Measurements from ENCODE around the gene ZNF341. TPM values are rescaled to one million over a fixed set of nuclear protein-coding genes. Genes with fewer than 3 reads are reported as not detected.

Gene ZNF341
- total and polyA plus RNA-seq, 2 experiments from 2014 or later = 2.3 to 2.8 TPM

DNA sequence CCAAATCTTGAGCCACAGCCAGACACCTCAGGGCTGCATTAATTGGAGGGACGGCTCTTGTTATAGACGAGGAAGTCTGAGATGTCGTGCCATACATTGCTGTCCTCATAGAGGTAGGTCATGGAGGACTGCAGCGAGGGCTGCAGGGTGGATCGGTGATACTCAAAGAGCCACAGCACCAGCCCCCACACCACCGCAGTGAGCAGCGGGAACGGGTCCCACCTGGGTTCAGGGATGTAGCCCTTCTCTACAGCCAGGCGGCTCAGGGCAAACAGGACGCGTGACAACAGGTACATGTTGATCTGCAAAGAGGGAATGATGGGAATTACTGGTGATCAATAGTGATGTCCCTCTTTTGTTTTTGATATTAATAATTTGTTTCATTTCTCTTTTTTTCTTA lies 24.1 kb upstream of the ZNF341 start:
- Histone ChIP-seq H3K9me2 (ENCODE audit: insufficient read depth) (no peaks in the 10 kb centered on the region), H2AFZ (no peak overlapping the region), H3K4me2 (ENCODE audit: unreplicated experiment) (no peak overlapping the region), H3K4me1 (ENCODE audit: insufficient read depth) (no peaks in the 10 kb centered on the region), H3K4me3 (no peak overlapping the region), H3K36me3 (ENCODE audit: low read depth) (no peaks in the 10 kb centered on the region), H3K27me3 (replicated peaks; ENCODE audit: insufficient read depth) (no peaks in the 10 kb centered on the region), H4K20me1 (ENCODE audit: insufficient read depth) (no peaks in the 10 kb centered on the region), H3K9ac (no peak overlapping the region), H3K9me3 (ENCODE audit: low read depth) (no peaks in the 10 kb centered on the region), H3K27ac (no peak overlapping the region), H3K79me2 (ENCODE audit: insufficient read depth) (no peaks in the 10 kb centered on the region), H3F3A (ENCODE audit: insufficient read depth) (no peaks in the 10 kb centered on the region)
- 89% methylated on average over 11 of the region's 11 CpGs for WGBS, 2 experiments (ENCODE audit: low coverage in 1 of 2, low lambda C conversion rate in 2 of 2, missing lambda C conversion rate in 2 of 2)
- in situ Hi-C loops (cut with MboI) = no loop called here
- TF ChIP-seq EZH2phosphoT487 (IDR thresholded peaks at IDR 0.05; ENCODE audit: insufficient read depth, low read depth) (no peak), EZH2 (IDR thresholded peaks at IDR 0.05; ENCODE audit: insufficient read depth, poor library complexity, severe bottlenecking) (no peak)
- no peak for DNase-seq

DNA sequence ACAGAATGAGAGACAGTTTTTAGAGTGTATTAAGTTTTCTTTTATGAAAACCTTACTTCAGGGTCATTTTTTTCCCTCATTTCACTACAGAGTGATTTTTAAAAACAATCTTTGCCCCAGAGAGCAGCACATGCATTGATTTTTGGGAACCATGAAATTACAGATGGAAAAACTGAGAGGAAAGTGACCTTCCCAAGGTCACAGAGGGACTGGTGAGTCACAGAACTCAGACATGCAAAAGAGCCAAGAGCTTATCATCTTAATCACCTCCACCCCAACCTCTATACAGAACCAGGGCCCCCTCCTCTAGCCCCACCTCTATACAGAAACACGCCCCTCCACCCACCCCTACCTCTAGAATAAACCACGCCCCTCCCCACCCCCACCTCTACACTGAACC lies 22.4 kb upstream of the ZNF341 start:
- Histone ChIP-seq H3K4me3 (no peak overlapping the region), H3K27me3 (replicated peaks; ENCODE audit: insufficient read depth) (no peaks in the 10 kb centered on the region), H3K27ac (no peak overlapping the region), H3K9ac (no peak overlapping the region), H3K4me1 (ENCODE audit: insufficient read depth) (no peaks in the 10 kb centered on the region), H4K20me1 (ENCODE audit: insufficient read depth) (no peaks in the 10 kb centered on the region), H3K4me2 (ENCODE audit: unreplicated experiment) (no peak overlapping the region), H3K9me2 (ENCODE audit: insufficient read depth) (no peaks in the 10 kb centered on the region), H2AFZ (no peak overlapping the region), H3K36me3 (ENCODE audit: low read depth) (no peaks in the 10 kb centered on the region), H3K9me3 (ENCODE audit: low read depth) (no peaks in the 10 kb centered on the region), H3F3A (ENCODE audit: insufficient read depth) (no peaks in the 10 kb centered on the region), H3K79me2 (ENCODE audit: insufficient read depth) (no peaks in the 10 kb centered on the region)
- WGBS, 2 experiments (ENCODE audit: low coverage in 1 of 2, low lambda C conversion rate in 2 of 2, missing lambda C conversion rate in 2 of 2) = 85% methylated on average over 2 of the region's 2 CpGs; no CpG with 5 or more reads in 1 of the 2 experiments
- in situ Hi-C loops (cut with MboI) = no loop called here
- DNase-seq = peak; percentile 40
- TF ChIP-seq EZH2phosphoT487 (IDR thresholded peaks at IDR 0.05; ENCODE audit: insufficient read depth, low read depth) (no peak), EZH2 (IDR thresholded peaks at IDR 0.05; ENCODE audit: insufficient read depth, poor library complexity, severe bottlenecking) (no peak)

DNA sequence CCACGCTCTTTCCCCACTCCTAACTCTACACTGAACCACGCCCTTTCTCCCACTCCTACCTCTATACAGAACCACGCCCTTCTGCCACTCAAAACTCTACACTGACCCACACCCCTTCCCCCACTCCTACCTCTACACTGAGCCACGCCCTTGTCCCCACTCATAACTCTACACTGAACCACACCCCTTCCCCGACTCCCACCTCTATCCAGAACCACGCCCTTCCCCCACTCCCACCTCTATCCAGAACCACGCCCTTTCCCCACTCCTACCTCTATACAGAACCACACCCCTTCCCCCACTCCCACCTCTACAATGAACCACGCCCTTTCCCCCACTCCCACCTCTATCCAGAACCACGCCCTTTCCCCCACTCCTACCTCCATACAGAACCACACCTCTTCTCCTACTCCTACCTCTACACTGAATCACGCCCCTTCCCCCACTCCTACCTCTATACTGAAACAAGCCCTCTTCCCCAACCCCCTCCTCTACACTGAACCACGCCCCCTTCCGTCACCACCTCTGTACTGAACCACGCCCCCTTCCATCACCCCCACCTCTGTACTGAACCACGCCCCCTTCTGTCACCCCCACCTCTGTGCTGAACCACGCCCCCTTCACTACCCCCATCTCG lies 21.8 kb upstream of the ZNF341 start:
- in situ Hi-C loops (cut with MboI) = no loop called here
- Histone ChIP-seq H3K9ac (no peak overlapping the region), H4K20me1 (ENCODE audit: insufficient read depth) (no peaks in the 10 kb centered on the region), H3K36me3 (ENCODE audit: low read depth) (no peaks in the 10 kb centered on the region), H3K9me3 (ENCODE audit: low read depth) (no peaks in the 10 kb centered on the region), H3K4me2 (ENCODE audit: unreplicated experiment) (no peak overlapping the region), H3K79me2 (ENCODE audit: insufficient read depth) (no peaks in the 10 kb centered on the region), H3K27me3 (replicated peaks; ENCODE audit: insufficient read depth) (no peaks in the 10 kb centered on the region), H3K9me2 (ENCODE audit: insufficient read depth) (no peaks in the 10 kb centered on the region), H3F3A (ENCODE audit: insufficient read depth) (no peaks in the 10 kb centered on the region), H3K4me3 (no peak overlapping the region), H2AFZ (no peak overlapping the region), H3K27ac (no peak overlapping the region), H3K4me1 (ENCODE audit: insufficient read depth) (no peaks in the 10 kb centered on the region)
- TF ChIP-seq EZH2 (IDR thresholded peaks at IDR 0.05; ENCODE audit: insufficient read depth, poor library complexity, severe bottlenecking) (no peak), EZH2phosphoT487 (IDR thresholded peaks at IDR 0.05; ENCODE audit: insufficient read depth, low read depth) (no peak)
- no peak for DNase-seq
- WGBS, 2 experiments (ENCODE audit: low coverage in 1 of 2, low lambda C conversion rate in 2 of 2, missing lambda C conversion rate in 2 of 2) = 40 to 77% methylated on average over 2 to 16 of the region's 16 CpGs

- no peaks in the 10 kb centered on the region for H3K36me3 ChIP-seq (ENCODE audit: low read depth)
- H3K9ac ChIP-seq = no peak overlapping the region
- no peak overlapping the region for H3K27ac ChIP-seq
- no peak for DNase-seq
- H3F3A ChIP-seq (ENCODE audit: insufficient read depth) = no peaks in the 10 kb centered on the region
- H3K27me3 ChIP-seq (replicated peaks; ENCODE audit: insufficient read depth) = no peaks in the 10 kb centered on the region
- no peaks in the 10 kb centered on the region for H3K79me2 ChIP-seq (ENCODE audit: insufficient read depth)
- in situ Hi-C loops (cut with MboI) = no loop called here
- H3K4me2 ChIP-seq (ENCODE audit: unreplicated experiment) = no peak overlapping the region
- no peaks in the 10 kb centered on the region for H3K9me2 ChIP-seq (ENCODE audit: insufficient read depth)
- no peak overlapping the region for H2AFZ ChIP-seq
- TF ChIP-seq EZH2phosphoT487 (IDR thresholded peaks at IDR 0.05; ENCODE audit: insufficient read depth, low read depth) = no peak
- TF ChIP-seq EZH2 (IDR thresholded peaks at IDR 0.05; ENCODE audit: insufficient read depth, poor library complexity, severe bottlenecking) = no peak
- H4K20me1 ChIP-seq (ENCODE audit: insufficient read depth) = no peaks in the 10 kb centered on the region
- WGBS, 2 experiments (ENCODE audit: low coverage in 1 of 2, low lambda C conversion rate in 2 of 2, missing lambda C conversion rate in 2 of 2) = 76 to 78% methylated on average over 13 to 14 of the region's 14 CpGs
- H3K9me3 ChIP-seq (ENCODE audit: low read depth) = no peaks in the 10 kb centered on the region
- H3K4me3 ChIP-seq = no peak overlapping the region
- H3K4me1 ChIP-seq (ENCODE audit: insufficient read depth) = no peaks in the 10 kb centered on the region
Observed at GRCh38 chr20:33710681-33711445, 20.9 kb upstream of the ZNF341 start.
